CD4-positive, alpha-beta memory T cell (primary cell): ENCODE results near the gene FBXL5. TPM values are rescaled to one million over a fixed set of nuclear protein-coding genes. Genes with fewer than 3 reads are reported as not detected.
A peak's percentile ranks its signal among the peaks of the same experiment; 100 is the strongest.

ENCODE experiments used
- CTCF ChIA-PET: fragments of 350-600 bp; sonication (Branson Sonifier 250); formaldehyde crosslinking; loops from one replicate; lab custom pipeline; 2021; ENCODE audit warnings: inconsistent platforms; ENCODE audit not compliant: partially characterized antibody; lab: Charles Lee
- POLR2A ChIA-PET: fragments of 350-600 bp; sonication (Branson Sonifier 250); formaldehyde crosslinking; loops from one replicate; lab custom pipeline; 2021; ENCODE audit not compliant: partially characterized antibody; lab: Charles Lee
- DNase-seq, 5 donors: peaks; one replicate each; pipeline versions ENCODE4 v3.0.0 to v3.0.0-alpha.2; 2020 to 2022; ENCODE audit warnings: mixed read lengths in 1 of 5
- H3K27ac ChIP-seq: one replicate; pipeline ENCODE4 v1.7.0; 2013; ENCODE audit warnings: low read depth, low read length
- H3K27me3 ChIP-seq: 2 replicates; pipeline ENCODE4 v1.7.0; 2013; ENCODE audit warnings: mild to moderate bottlenecking, low read length, moderate library complexity; ENCODE audit not compliant: insufficient read depth
- H3K36me3 ChIP-seq: 2 replicates; pipeline ENCODE4 v1.7.0; 2013; ENCODE audit warnings: mild to moderate bottlenecking, low read length, moderate library complexity; ENCODE audit not compliant: insufficient read depth
- H3K4me1 ChIP-seq: 2 replicates; pipeline ENCODE4 v1.7.0; 2013; ENCODE audit warnings: mild to moderate bottlenecking, low read length, moderate library complexity; ENCODE audit not compliant: insufficient read depth
- H3K4me3 ChIP-seq, 2 donors: one replicate each; pipeline ENCODE4 v1.7.0; 2013; ENCODE audit warnings: low read length in 2 of 2, mild to moderate bottlenecking in 1 of 2
- H3K9me3 ChIP-seq, 2 donors: one replicate each; pipeline ENCODE4 v1.7.0; 2013; ENCODE audit warnings: low read length in 2 of 2, control low read depth in 1 of 2; ENCODE audit not compliant: control insufficient read depth in 1 of 2
- H3K27ac Mint-ChIP-seq, 7 donors: one replicate each; pipeline ENCODE4 v1.8.0; 2020 to 2021; ENCODE audit warnings: mixed read lengths in 7 of 7, mild to moderate bottlenecking in 6 of 7, inconsistent platforms in 3 of 7, moderate library complexity in 3 of 7
- H3K27me3 Mint-ChIP-seq, 2 donors: one replicate each; pipeline ENCODE4 v1.8.0; 2020 to 2021; ENCODE audit warnings: mixed read lengths in 2 of 2
- H3K36me3 Mint-ChIP-seq, 2 donors: one replicate each; pipeline ENCODE4 v1.8.0; 2020 to 2021; ENCODE audit warnings: mixed read lengths in 2 of 2, inconsistent platforms in 1 of 2, mild to moderate bottlenecking in 1 of 2
- H3K4me1 Mint-ChIP-seq, 4 donors: one replicate each; pipeline ENCODE4 v1.8.0; 2020 to 2021; ENCODE audit warnings: mixed read lengths in 4 of 4, mild to moderate bottlenecking in 1 of 4
- H3K4me3 Mint-ChIP-seq, 8 donors: one replicate each; pipeline ENCODE4 v1.8.0; 2020 to 2021; ENCODE audit warnings: mixed read lengths in 8 of 8, mild to moderate bottlenecking in 7 of 8, moderate library complexity in 6 of 8, inconsistent platforms in 3 of 8
- H3K9me3 Mint-ChIP-seq, 8 donors: one replicate each; pipeline ENCODE4 v1.8.0; 2020 to 2021; ENCODE audit warnings: mixed read lengths in 8 of 8, mild to moderate bottlenecking in 5 of 8, inconsistent platforms in 3 of 8, moderate library complexity in 1 of 8
- intact Hi-C: fragments of 100-400 bp; cut with micrococcal nuclease; formaldehyde crosslinking; loops from one replicate; pipeline ENCODE4 v1.15.1; 2023
- polyA plus RNA-seq, 2 donors: library from polyadenylated mRNA; unstranded; fragments of 300-500 nt; fragmentation: Illumina TruSeq; gene quantifications; one replicate each; pipeline ENCODE4 v1.2.3, GENCODE V29; 2021
- total RNA-seq, 2 experiments: library from RNA; stranded (reverse); gene quantifications; one replicate each; pipeline ENCODE4 v1.2.3, GENCODE V29; 2021

Gene FBXL5
- total and polyA plus RNA-seq, 4 experiments from 2014 or later, result 62.2 to 203 (median 75.6) TPM

GRCh38 chr4:15658136-15658770, 3.1 kb upstream of the FBXL5 start:
- Mint-ChIP-seq H3K4me3 (no peak overlapping the region), H3K27ac (no peak overlapping the region), H3K4me1 (peaks cover 11 to 30% (median 15%) of the 10 kb centered on the region in 4 donors), H3K27me3 (no peaks in the 10 kb centered on the region), H3K36me3 (peaks cover 0 to 7% of the 10 kb centered on the region in 2 donors), H3K9me3 (peaks cover 0 to 2% (median 0%) of the 10 kb centered on the region in 8 donors)
- ChIA-PET POLR2A (interaction anchor here (1.6 kb wide), 1 partner anchor 24 kb away, joined by 7 read pairs; the partner anchor contains the start of gene FAM200B), CTCF (no interaction called here)
- no peak overlapping the region for H3K4me3 ChIP-seq
- no peak for DNase-seq
- H3K27ac ChIP-seq, result no peak overlapping the region
- H3K36me3 ChIP-seq, result no peaks in the 10 kb centered on the region
- peaks cover 17% of the 10 kb centered on the region for H3K4me1 ChIP-seq
- no peaks in the 10 kb centered on the region for H3K27me3 ChIP-seq
- no peaks in the 10 kb centered on the region for H3K9me3 ChIP-seq
- intact Hi-C loops, result no loop called here

DNA sequence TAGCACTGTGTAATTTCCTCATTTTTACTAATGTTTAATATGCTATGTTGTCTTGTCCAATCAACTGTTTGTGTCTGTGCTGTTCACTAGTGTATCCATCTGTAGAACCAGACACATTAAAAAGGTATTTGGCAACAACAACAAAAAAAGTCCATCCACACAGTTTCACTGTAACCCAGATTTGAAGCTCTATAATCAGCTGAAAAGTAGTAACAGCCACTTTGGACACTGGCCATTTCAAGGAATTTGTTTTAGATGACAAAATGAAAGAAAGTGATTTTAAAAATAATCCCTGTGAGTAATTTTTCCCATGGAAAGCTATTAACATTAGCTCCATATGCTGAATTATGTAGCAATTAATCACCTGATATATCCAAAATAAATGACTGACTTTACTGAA, 2.2 kb upstream of the FBXL5 start:
- Histone ChIP-seq H3K27ac (no peak overlapping the region), H3K4me1 (peaks cover 26% of the 10 kb centered on the region), H3K27me3 (no peaks in the 10 kb centered on the region), H3K9me3 (no peaks in the 10 kb centered on the region), H3K36me3 (no peaks in the 10 kb centered on the region), H3K4me3 (no peak overlapping the region)
- ChIA-PET POLR2A (interaction anchor here (1.6 to 1.7 kb wide), 2 partner anchors 14 to 24 kb away, joined by 4 to 7 read pairs; partner anchors contain the start of gene FAM200B), CTCF (no interaction called here)
- H3K9me3 Mint-ChIP-seq, result peaks cover 0 to 2% (median 0%) of the 10 kb centered on the region in 8 donors
- peak overlapping the region in 2 of 7 donors; percentile 82 to 96 for H3K27ac Mint-ChIP-seq
- DNase-seq, result no peak
- H3K4me1 Mint-ChIP-seq, result peaks cover 17 to 39% (median 22%) of the 10 kb centered on the region in 4 donors
- intact Hi-C loops, result no loop called here
- H3K36me3 Mint-ChIP-seq, result peaks cover 0 to 7% of the 10 kb centered on the region in 2 donors
- no peaks in the 10 kb centered on the region for H3K27me3 Mint-ChIP-seq
- peak overlapping the region in 2 of 8 donors; percentile 5 to 76 for H3K4me3 Mint-ChIP-seq

GRCh38 chr4:15656038-15656470, 897 bp upstream of the FBXL5 start:
- H3K4me3 ChIP-seq, result peak overlapping the region in 1 of 2 donors; percentile 94
- H3K27ac Mint-ChIP-seq, result peak overlapping the region; percentile 88 to 99 (median 98)
- H3K4me1 ChIP-seq, result peaks cover 39% of the 10 kb centered on the region
- H3K9me3 Mint-ChIP-seq, result peaks cover 0 to 2% (median 0%) of the 10 kb centered on the region in 8 donors
- peak overlapping the region; percentile 91 to 96 (median 95) for H3K4me3 Mint-ChIP-seq
- no peak for DNase-seq
- H3K4me1 Mint-ChIP-seq, result peaks cover 28 to 52% (median 34%) of the 10 kb centered on the region in 4 donors
- H3K27me3 ChIP-seq, result no peaks in the 10 kb centered on the region
- intact Hi-C loops, result no loop called here
- H3K27ac ChIP-seq, result peak overlapping the region; percentile 88
- ChIA-PET POLR2A (interaction anchor here (0.9 to 3.1 kb wide), 10 partner anchors 8 to 655 kb away, joined by 3 to 41 read pairs (median 6); partner anchors contain the start of genes CPEB2 and FAM200B), CTCF (interaction anchor here (0.9 kb wide), 1 partner anchor 26 kb away, joined by 4 read pairs; no protein-coding TSS in a partner anchor)
- peaks cover 0 to 7% of the 10 kb centered on the region in 2 donors for H3K36me3 Mint-ChIP-seq
- H3K36me3 ChIP-seq, result no peaks in the 10 kb centered on the region
- H3K27me3 Mint-ChIP-seq, result no peaks in the 10 kb centered on the region
- H3K9me3 ChIP-seq, result no peaks in the 10 kb centered on the region

DNA sequence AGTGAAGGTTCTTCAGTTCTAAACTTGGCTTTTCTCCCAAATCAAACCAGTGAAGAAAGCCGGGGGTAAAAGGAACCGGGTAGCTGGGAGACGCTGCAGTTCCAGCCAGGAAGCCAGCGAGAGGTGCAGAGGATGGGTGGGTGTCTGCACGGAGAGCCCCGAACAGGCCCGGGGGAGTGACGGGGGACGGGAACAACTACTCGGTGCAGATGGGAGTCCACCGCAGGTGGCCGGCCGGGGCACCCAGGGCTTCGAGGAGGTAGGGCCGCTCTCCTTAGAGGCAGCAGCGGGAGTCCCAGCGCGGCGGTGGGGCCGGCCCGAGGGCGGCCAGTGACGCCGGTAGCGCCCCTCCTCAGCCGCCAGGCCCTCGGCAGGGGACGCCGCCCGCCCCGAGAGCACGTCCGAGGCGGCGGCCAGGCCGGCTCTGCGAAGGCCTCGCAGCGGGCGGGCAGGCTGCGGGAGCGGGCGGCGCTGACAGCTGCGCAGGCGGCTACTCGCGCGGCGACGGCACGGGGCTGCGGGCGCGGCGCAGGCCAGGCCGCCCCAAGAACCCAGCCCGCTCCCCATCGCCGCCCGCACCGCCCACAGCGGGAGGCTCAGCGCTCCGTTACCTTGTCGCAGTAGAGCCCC, 449 bp downstream of the FBXL5 start:
- Mint-ChIP-seq H3K27me3 (no peaks in the 10 kb centered on the region), H3K4me3 (peak overlapping the region; percentile 94 to 98 (median 97)), H3K4me1 (peaks cover 38 to 64% (median 44%) of the 10 kb centered on the region in 4 donors), H3K9me3 (peaks cover 0 to 2% (median 0%) of the 10 kb centered on the region in 8 donors), H3K27ac (peak overlapping the region; percentile 96 to 98 (median 97)), H3K36me3 (peaks cover 0 to 7% of the 10 kb centered on the region in 2 donors)
- Histone ChIP-seq H3K4me3 (peak overlapping the region; percentile 15 to 63), H3K9me3 (no peaks in the 10 kb centered on the region), H3K27me3 (no peaks in the 10 kb centered on the region), H3K27ac (peak overlapping the region; percentile 88), H3K36me3 (no peaks in the 10 kb centered on the region), H3K4me1 (peaks cover 52% of the 10 kb centered on the region)
- DNase-seq, result peak in 1 of 5 donors; percentile 56
- CTCF ChIA-PET, result interaction anchor here (1.0 to 1.6 kb wide), 3 partner anchors 14 to 2000 kb away, joined by 3 to 5 read pairs (median 4); no protein-coding TSS in a partner anchor
- POLR2A ChIA-PET, result interaction anchor here (0.6 to 3.1 kb wide), 8 partner anchors 9 to 651 kb away, joined by 3 to 41 read pairs (median 6); partner anchors contain the start of genes CPEB2 and FAM200B
- intact Hi-C loops, result loop anchor here (1.0 to 2.0 kb wide), 3 partner anchors 27 to 652 kb away; partner anchors contain the start of genes CPEB2, FAM200B and TAPT1

GRCh38 chr4:15653864-15654592, 1.1 kb downstream of the FBXL5 start:
- H3K4me1 ChIP-seq, result peaks cover 59% of the 10 kb centered on the region
- H3K27ac ChIP-seq, result peak overlapping the region; percentile 88
- peak overlapping the region; percentile 94 to 98 (median 97) for H3K4me3 Mint-ChIP-seq
- ChIA-PET POLR2A (interaction anchor here (1.1 to 3.1 kb wide), 6 partner anchors 8 to 650 kb away, joined by 3 to 41 read pairs (median 10); partner anchors contain the start of genes CPEB2 and FAM200B), CTCF (interaction anchor here (0.7 to 1.6 kb wide), 5 partner anchors 13 to 2000 kb away, joined by 3 to 5 read pairs (median 3); no protein-coding TSS in a partner anchor)
- H3K27ac Mint-ChIP-seq, result peak overlapping the region; percentile 88 to 98 (median 96)
- H3K36me3 Mint-ChIP-seq, result peaks cover 0 to 7% of the 10 kb centered on the region in 2 donors
- peak overlapping the region; percentile 15 to 63 for H3K4me3 ChIP-seq
- H3K27me3 ChIP-seq, result no peaks in the 10 kb centered on the region
- H3K36me3 ChIP-seq, result no peaks in the 10 kb centered on the region
- peaks cover 0 to 2% (median 0%) of the 10 kb centered on the region in 8 donors for H3K9me3 Mint-ChIP-seq
- H3K27me3 Mint-ChIP-seq, result no peaks in the 10 kb centered on the region
- no peaks in the 10 kb centered on the region for H3K9me3 ChIP-seq
- no peak for DNase-seq
- intact Hi-C loops, result loop anchor here (2.0 kb wide), 1 partner anchor 573 kb away; the partner anchor contains the start of gene TAPT1
- H3K4me1 Mint-ChIP-seq, result peaks cover 39 to 69% (median 46%) of the 10 kb centered on the region in 4 donors

DNA sequence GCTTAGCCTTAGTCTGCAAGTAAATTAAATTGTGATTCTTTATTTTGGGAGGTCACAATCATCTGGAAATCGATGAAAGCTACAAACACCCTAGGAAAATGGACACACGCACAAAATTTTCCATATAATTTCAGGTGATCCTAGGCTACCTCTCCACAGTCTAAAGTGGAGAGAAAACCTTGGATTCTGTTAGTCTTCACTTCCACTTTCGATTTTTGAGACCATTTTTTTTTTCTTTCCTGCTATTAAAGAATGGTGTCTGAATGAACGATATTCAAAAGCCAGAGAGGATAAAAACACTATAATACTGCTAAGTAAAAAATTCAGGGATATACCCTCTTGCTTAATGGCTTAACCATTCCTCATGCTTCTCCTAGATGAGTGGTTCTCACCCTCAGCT, 1.7 kb downstream of the FBXL5 start:
- ChIA-PET CTCF (interaction anchor here (0.7 to 1.6 kb wide), 5 partner anchors 13 to 1999 kb away, joined by 3 to 5 read pairs (median 3); no protein-coding TSS in a partner anchor), POLR2A (interaction anchor here (1.1 to 3.1 kb wide), 3 partner anchors 9 to 29 kb away, joined by 3 to 41 read pairs (median 3); partner anchors contain the start of gene FAM200B)
- H3K9me3 ChIP-seq, result no peaks in the 10 kb centered on the region
- Mint-ChIP-seq H3K36me3 (peaks cover 0 to 7% of the 10 kb centered on the region in 2 donors), H3K9me3 (peaks cover 0 to 2% (median 0%) of the 10 kb centered on the region in 8 donors), H3K27me3 (no peaks in the 10 kb centered on the region), H3K4me3 (peak overlapping the region; percentile 94 to 98 (median 97)), H3K4me1 (peaks cover 41 to 75% (median 51%) of the 10 kb centered on the region in 4 donors), H3K27ac (peak overlapping the region; percentile 66 to 98 (median 96))
- H3K36me3 ChIP-seq, result no peaks in the 10 kb centered on the region
- intact Hi-C loops, result no loop called here
- H3K27ac ChIP-seq, result peak overlapping the region; percentile 88
- H3K4me3 ChIP-seq, result peak overlapping the region; percentile 15 to 63
- peaks cover 65% of the 10 kb centered on the region for H3K4me1 ChIP-seq
- no peaks in the 10 kb centered on the region for H3K27me3 ChIP-seq
- DNase-seq, result no peak
